ENCODE results near the gene USHBP1. TPM values are rescaled to one million over a fixed set of nuclear protein-coding genes. Genes with fewer than 3 reads are reported as not detected.

USHBP1 gene
- total RNA-seq, 1 experiment from 2014 or later, result 12.3 TPM

DNA sequence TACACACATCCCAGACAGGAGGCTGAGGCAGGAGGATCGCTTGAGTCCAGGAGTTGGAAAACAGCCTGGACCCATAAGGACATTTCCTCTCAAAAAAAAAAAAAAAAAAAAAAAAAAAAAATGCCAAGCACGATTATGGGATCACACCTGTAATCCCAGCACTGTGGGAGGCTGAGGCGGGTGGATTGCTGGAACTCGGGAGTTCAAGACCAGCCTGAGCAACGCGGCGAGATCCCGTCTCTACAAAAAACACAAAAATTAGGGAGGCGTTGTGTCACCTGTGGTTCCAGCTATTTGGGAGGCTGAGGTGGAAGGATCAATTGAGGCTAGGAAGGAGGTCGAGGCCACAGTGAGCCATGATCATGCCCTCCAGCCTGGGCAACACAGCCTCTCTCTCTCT is 39.5 kb downstream of the USHBP1 start (continued):
- TF ChIP-seq ELF4 (CRISPR knock-in tag; IDR thresholded peaks at IDR 0.05; ENCODE audit: low read depth) (no peak), ESRRA (CRISPR knock-in tag; IDR thresholded peaks at IDR 0.05; ENCODE audit: borderline replicate concordance) (no peak), CREM (CRISPR knock-in tag; IDR thresholded peaks at IDR 0.05) (no peak), HMGA2 (CRISPR knock-in tag; IDR thresholded peaks at IDR 0.05) (no peak), GABPB1 (CRISPR knock-in tag; IDR thresholded peaks at IDR 0.05) (no peak)

DNA sequence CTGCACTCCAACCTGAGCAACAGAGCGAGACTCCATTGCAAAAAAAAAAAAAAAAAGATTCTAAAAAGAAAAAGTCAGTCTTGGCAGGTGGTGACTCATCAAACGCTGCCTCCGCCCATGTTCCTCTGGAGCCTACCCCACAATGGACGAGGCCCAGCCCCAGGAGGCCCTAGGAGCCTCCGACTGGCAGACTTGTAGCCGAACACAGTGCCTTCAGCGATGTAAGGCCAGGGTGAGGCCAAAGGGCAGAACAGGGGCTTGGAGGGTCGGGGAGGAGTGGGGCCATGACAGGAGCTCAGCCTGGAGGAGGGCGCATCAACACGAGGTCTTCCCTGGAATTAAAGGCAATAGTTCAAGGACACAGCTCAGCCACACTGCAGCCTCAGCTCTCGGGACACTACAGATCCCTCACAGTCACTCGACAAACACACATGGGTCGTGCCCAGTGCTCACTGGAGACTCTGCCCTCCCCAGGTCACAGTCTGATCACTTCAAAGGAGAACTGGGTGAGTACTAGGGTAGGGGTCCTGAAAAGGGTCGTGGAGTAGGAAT is 44.3 kb downstream of the USHBP1 start:
- Mint-ChIP-seq H3K4me1 (peaks cover 5% of the 10 kb centered on the region), H3K36me3 (peaks cover 17% of the 10 kb centered on the region), H3K4me3 (no peak overlapping the region), H3K9me3 (no peaks in the 10 kb centered on the region), H3K27me3 (ENCODE audit: low read depth) (peaks cover 2% of the 10 kb centered on the region; the same call in 1 of the 2 replicates), H3K27ac (peak overlapping the region; percentile 40)
- CTCF ChIA-PET, result no interaction called here
- POLR2A ChIA-PET, result interaction anchor here (0.6 to 0.7 kb wide), 2 partner anchors 14 to 582 kb away, joined by 4 to 5 read pairs; no protein-coding TSS in a partner anchor
- DNase-seq (ENCODE audit: low spot score) (no peak), ATAC-seq (no peak)
- TF ChIP-seq, protein P1, sequence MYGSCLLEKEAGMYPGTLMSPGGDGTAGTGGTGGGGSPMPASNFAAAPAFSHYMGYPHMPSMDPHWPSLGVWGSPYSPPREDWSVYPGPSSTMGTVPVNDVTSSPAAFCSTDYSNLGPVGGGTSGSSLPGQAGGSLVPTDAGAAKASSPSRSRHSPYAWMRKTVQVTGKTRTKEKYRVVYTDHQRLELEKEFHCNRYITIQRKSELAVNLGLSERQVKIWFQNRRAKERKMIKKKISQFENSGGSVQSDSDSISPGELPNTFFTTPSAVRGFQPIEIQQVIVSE (CRISPR knock-in tag; IDR thresholded peaks at IDR 0.05; ENCODE audit: borderline replicate concordance), result no peak
- TF ChIP-seq, protein P2, sequence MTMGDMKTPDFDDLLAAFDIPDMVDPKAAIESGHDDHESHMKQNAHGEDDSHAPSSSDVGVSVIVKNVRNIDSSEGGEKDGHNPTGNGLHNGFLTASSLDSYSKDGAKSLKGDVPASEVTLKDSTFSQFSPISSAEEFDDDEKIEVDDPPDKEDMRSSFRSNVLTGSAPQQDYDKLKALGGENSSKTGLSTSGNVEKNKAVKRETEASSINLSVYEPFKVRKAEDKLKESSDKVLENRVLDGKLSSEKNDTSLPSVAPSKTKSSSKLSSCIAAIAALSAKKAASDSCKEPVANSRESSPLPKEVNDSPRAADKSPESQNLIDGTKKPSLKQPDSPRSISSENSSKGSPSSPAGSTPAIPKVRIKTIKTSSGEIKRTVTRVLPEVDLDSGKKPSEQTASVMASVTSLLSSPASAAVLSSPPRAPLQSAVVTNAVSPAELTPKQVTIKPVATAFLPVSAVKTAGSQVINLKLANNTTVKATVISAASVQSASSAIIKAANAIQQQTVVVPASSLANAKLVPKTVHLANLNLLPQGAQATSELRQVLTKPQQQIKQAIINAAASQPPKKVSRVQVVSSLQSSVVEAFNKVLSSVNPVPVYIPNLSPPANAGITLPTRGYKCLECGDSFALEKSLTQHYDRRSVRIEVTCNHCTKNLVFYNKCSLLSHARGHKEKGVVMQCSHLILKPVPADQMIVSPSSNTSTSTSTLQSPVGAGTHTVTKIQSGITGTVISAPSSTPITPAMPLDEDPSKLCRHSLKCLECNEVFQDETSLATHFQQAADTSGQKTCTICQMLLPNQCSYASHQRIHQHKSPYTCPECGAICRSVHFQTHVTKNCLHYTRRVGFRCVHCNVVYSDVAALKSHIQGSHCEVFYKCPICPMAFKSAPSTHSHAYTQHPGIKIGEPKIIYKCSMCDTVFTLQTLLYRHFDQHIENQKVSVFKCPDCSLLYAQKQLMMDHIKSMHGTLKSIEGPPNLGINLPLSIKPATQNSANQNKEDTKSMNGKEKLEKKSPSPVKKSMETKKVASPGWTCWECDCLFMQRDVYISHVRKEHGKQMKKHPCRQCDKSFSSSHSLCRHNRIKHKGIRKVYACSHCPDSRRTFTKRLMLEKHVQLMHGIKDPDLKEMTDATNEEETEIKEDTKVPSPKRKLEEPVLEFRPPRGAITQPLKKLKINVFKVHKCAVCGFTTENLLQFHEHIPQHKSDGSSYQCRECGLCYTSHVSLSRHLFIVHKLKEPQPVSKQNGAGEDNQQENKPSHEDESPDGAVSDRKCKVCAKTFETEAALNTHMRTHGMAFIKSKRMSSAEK (CRISPR knock-in tag; IDR thresholded peaks at IDR 0.05; ENCODE audit: borderline replicate concordance), result no peak
- TF ChIP-seq, protein P3, sequence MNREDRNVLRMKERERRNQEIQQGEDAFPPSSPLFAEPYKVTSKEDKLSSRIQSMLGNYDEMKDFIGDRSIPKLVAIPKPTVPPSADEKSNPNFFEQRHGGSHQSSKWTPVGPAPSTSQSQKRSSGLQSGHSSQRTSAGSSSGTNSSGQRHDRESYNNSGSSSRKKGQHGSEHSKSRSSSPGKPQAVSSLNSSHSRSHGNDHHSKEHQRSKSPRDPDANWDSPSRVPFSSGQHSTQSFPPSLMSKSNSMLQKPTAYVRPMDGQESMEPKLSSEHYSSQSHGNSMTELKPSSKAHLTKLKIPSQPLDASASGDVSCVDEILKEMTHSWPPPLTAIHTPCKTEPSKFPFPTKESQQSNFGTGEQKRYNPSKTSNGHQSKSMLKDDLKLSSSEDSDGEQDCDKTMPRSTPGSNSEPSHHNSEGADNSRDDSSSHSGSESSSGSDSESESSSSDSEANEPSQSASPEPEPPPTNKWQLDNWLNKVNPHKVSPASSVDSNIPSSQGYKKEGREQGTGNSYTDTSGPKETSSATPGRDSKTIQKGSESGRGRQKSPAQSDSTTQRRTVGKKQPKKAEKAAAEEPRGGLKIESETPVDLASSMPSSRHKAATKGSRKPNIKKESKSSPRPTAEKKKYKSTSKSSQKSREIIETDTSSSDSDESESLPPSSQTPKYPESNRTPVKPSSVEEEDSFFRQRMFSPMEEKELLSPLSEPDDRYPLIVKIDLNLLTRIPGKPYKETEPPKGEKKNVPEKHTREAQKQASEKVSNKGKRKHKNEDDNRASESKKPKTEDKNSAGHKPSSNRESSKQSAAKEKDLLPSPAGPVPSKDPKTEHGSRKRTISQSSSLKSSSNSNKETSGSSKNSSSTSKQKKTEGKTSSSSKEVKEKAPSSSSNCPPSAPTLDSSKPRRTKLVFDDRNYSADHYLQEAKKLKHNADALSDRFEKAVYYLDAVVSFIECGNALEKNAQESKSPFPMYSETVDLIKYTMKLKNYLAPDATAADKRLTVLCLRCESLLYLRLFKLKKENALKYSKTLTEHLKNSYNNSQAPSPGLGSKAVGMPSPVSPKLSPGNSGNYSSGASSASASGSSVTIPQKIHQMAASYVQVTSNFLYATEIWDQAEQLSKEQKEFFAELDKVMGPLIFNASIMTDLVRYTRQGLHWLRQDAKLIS (CRISPR knock-in tag; IDR thresholded peaks at IDR 0.05; ENCODE audit: borderline replicate concordance), result no peak
- TF ChIP-seq, protein P4, sequence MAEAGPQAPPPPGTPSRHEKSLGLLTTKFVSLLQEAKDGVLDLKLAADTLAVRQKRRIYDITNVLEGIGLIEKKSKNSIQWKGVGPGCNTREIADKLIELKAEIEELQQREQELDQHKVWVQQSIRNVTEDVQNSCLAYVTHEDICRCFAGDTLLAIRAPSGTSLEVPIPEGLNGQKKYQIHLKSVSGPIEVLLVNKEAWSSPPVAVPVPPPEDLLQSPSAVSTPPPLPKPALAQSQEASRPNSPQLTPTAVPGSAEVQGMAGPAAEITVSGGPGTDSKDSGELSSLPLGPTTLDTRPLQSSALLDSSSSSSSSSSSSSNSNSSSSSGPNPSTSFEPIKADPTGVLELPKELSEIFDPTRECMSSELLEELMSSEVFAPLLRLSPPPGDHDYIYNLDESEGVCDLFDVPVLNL (CRISPR knock-in tag; IDR thresholded peaks at IDR 0.05; ENCODE audit: borderline replicate concordance, low read depth), result no peak
- TF ChIP-seq SOX15 (CRISPR knock-in tag; IDR thresholded peaks at IDR 0.05) (no peak), NFATC4 (CRISPR knock-in tag; IDR thresholded peaks at IDR 0.05) (no peak), ZNF317 (CRISPR knock-in tag; IDR thresholded peaks at IDR 0.05; ENCODE audit: borderline replicate concordance, low read depth) (no peak), ZNF219 (CRISPR knock-in tag; IDR thresholded peaks at IDR 0.05; ENCODE audit: borderline replicate concordance) (no peak), EMX1 (CRISPR knock-in tag; IDR thresholded peaks at IDR 0.05) (no peak), ELF4 (CRISPR knock-in tag; IDR thresholded peaks at IDR 0.05; ENCODE audit: low read depth) (no peak), RELA (CRISPR knock-in tag; IDR thresholded peaks at IDR 0.05; ENCODE audit: borderline replicate concordance) (no peak)
- TF ChIP-seq, protein P5, sequence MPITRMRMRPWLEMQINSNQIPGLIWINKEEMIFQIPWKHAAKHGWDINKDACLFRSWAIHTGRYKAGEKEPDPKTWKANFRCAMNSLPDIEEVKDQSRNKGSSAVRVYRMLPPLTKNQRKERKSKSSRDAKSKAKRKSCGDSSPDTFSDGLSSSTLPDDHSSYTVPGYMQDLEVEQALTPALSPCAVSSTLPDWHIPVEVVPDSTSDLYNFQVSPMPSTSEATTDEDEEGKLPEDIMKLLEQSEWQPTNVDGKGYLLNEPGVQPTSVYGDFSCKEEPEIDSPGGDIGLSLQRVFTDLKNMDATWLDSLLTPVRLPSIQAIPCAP (CRISPR knock-in tag; IDR thresholded peaks at IDR 0.05), result no peak
- TF ChIP-seq, protein P6, sequence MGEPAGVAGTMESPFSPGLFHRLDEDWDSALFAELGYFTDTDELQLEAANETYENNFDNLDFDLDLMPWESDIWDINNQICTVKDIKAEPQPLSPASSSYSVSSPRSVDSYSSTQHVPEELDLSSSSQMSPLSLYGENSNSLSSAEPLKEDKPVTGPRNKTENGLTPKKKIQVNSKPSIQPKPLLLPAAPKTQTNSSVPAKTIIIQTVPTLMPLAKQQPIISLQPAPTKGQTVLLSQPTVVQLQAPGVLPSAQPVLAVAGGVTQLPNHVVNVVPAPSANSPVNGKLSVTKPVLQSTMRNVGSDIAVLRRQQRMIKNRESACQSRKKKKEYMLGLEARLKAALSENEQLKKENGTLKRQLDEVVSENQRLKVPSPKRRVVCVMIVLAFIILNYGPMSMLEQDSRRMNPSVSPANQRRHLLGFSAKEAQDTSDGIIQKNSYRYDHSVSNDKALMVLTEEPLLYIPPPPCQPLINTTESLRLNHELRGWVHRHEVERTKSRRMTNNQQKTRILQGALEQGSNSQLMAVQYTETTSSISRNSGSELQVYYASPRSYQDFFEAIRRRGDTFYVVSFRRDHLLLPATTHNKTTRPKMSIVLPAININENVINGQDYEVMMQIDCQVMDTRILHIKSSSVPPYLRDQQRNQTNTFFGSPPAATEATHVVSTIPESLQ (CRISPR knock-in tag; IDR thresholded peaks at IDR 0.05), result no peak
- TF ChIP-seq, protein P7, sequence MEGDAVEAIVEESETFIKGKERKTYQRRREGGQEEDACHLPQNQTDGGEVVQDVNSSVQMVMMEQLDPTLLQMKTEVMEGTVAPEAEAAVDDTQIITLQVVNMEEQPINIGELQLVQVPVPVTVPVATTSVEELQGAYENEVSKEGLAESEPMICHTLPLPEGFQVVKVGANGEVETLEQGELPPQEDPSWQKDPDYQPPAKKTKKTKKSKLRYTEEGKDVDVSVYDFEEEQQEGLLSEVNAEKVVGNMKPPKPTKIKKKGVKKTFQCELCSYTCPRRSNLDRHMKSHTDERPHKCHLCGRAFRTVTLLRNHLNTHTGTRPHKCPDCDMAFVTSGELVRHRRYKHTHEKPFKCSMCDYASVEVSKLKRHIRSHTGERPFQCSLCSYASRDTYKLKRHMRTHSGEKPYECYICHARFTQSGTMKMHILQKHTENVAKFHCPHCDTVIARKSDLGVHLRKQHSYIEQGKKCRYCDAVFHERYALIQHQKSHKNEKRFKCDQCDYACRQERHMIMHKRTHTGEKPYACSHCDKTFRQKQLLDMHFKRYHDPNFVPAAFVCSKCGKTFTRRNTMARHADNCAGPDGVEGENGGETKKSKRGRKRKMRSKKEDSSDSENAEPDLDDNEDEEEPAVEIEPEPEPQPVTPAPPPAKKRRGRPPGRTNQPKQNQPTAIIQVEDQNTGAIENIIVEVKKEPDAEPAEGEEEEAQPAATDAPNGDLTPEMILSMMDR (IDR thresholded peaks at IDR 0.05), result no peak

Measured in WTC11 (cell line).